Measurements from ENCODE around the gene HMX1. TPM values are rescaled to one million over a fixed set of nuclear protein-coding genes. Genes with fewer than 3 reads are reported as not detected.

HMX1 gene
- total RNA-seq, 1 experiment from 2014 or later = 0.20 TPM

- BruUV-seq (replicated peaks) = no TSS peak
- TF ChIP-seq, protein P1, sequence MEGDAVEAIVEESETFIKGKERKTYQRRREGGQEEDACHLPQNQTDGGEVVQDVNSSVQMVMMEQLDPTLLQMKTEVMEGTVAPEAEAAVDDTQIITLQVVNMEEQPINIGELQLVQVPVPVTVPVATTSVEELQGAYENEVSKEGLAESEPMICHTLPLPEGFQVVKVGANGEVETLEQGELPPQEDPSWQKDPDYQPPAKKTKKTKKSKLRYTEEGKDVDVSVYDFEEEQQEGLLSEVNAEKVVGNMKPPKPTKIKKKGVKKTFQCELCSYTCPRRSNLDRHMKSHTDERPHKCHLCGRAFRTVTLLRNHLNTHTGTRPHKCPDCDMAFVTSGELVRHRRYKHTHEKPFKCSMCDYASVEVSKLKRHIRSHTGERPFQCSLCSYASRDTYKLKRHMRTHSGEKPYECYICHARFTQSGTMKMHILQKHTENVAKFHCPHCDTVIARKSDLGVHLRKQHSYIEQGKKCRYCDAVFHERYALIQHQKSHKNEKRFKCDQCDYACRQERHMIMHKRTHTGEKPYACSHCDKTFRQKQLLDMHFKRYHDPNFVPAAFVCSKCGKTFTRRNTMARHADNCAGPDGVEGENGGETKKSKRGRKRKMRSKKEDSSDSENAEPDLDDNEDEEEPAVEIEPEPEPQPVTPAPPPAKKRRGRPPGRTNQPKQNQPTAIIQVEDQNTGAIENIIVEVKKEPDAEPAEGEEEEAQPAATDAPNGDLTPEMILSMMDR (IDR thresholded peaks at IDR 0.05; ENCODE audit: insufficient read depth in 1 of 2, low read depth in 1 of 2, low read length in 1 of 2, severe bottlenecking in 1 of 2, unreplicated experiment in 1 of 2) = no peak
- peaks cover 10% of the 10 kb centered on the region for H3K9me3 Mint-ChIP-seq (ENCODE audit: unreplicated experiment)
- ChIA-PET CTCF (no interaction called here), POLR2A (no interaction called here)
- no peak overlapping the region for H3K4me3 Mint-ChIP-seq (ENCODE audit: unreplicated experiment)
- Histone ChIP-seq H3K27me3 (replicated peaks; ENCODE audit: control insufficient read depth, insufficient read depth, low read length) (no peaks in the 10 kb centered on the region), H3K4me3 (ENCODE audit: low read depth, low read length) (no peak overlapping the region), H3K36me3 (ENCODE audit: control insufficient read depth, insufficient read depth, low read length) (no peaks in the 10 kb centered on the region), H3K9me3 (no peaks in the 10 kb centered on the region), H3K4me1 (no peaks in the 10 kb centered on the region)
- no peak overlapping the region for H3K27ac Mint-ChIP-seq (ENCODE audit: unreplicated experiment)
- H3K36me3 Mint-ChIP-seq (ENCODE audit: insufficient read depth, unreplicated experiment) = no peaks in the 10 kb centered on the region
- peak in 1 of 2 experiments; percentile 13 for DNase-seq
- H3K4me1 Mint-ChIP-seq (ENCODE audit: low read depth, unreplicated experiment) = no peaks in the 10 kb centered on the region
- H3K27me3 Mint-ChIP-seq (ENCODE audit: insufficient read depth, unreplicated experiment) = peaks cover 14% of the 10 kb centered on the region
- intact Hi-C loops (cut with micrococcal nuclease; ENCODE audit: unreplicated experiment) = no loop called here
Measured at GRCh38 chr4:8831221-8832112, 40.2 kb downstream of the HMX1 start.

DNA sequence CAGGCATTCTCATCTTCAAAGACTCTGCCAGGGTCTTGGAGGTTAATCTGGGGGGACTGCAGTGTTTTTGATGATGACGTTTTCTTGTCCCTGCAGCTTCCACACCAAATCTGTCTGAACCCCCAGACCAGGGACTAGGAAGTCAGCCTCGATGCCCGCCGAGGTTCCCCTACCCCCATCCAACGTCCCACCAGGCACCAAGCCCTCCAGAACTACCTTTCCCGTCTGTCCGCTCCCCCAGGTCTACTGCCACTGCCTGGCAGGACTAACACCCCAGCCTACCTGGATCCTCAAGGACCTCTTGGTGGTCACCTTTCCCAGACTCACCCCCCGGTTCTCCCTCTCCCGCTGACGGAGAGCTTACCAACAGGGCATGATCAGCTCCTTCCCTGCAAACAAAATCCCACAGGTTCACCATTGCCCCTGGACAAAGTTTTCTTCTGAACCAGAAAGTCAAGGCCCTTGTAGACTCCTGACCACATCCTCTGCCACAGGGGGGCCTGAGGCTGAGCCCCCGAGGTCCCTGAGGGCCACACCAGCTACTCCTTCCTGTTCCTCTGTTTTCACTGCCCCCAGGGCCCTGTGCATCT is 40.9 kb downstream of the HMX1 start:
- no peaks in the 10 kb centered on the region for H3K27me3 ChIP-seq (replicated peaks; ENCODE audit: control insufficient read depth, insufficient read depth, low read length)
- DNase-seq = peak in 1 of 2 experiments; percentile 11
- Mint-ChIP-seq H3K36me3 (ENCODE audit: insufficient read depth, unreplicated experiment) (no peaks in the 10 kb centered on the region), H3K27ac (ENCODE audit: unreplicated experiment) (no peak overlapping the region), H3K4me3 (ENCODE audit: unreplicated experiment) (no peak overlapping the region), H3K9me3 (ENCODE audit: unreplicated experiment) (peaks cover 10% of the 10 kb centered on the region), H3K4me1 (ENCODE audit: low read depth, unreplicated experiment) (no peaks in the 10 kb centered on the region), H3K27me3 (ENCODE audit: insufficient read depth, unreplicated experiment) (peaks cover 14% of the 10 kb centered on the region)
- ChIA-PET CTCF (no interaction called here), POLR2A (no interaction called here)
- no peak overlapping the region for H3K4me3 ChIP-seq (ENCODE audit: low read depth, low read length)
- H3K36me3 ChIP-seq (ENCODE audit: control insufficient read depth, insufficient read depth, low read length) = no peaks in the 10 kb centered on the region
- TF ChIP-seq, protein P1 (IDR thresholded peaks at IDR 0.05; ENCODE audit: insufficient read depth in 1 of 2, low read depth in 1 of 2, low read length in 1 of 2, severe bottlenecking in 1 of 2, unreplicated experiment in 1 of 2) = no peak
- H3K4me1 ChIP-seq = no peaks in the 10 kb centered on the region
- no peaks in the 10 kb centered on the region for H3K9me3 ChIP-seq
- intact Hi-C loops (cut with micrococcal nuclease; ENCODE audit: unreplicated experiment) = no loop called here
- BruUV-seq (replicated peaks) = no TSS peak

GRCh38 chr4:8830056-8830455 is 41.6 kb downstream of the HMX1 start:
- Histone ChIP-seq H3K4me3 (ENCODE audit: low read depth, low read length) (no peak overlapping the region), H3K9me3 (no peaks in the 10 kb centered on the region), H3K4me1 (no peaks in the 10 kb centered on the region), H3K36me3 (ENCODE audit: control insufficient read depth, insufficient read depth, low read length) (no peaks in the 10 kb centered on the region), H3K27me3 (replicated peaks; ENCODE audit: control insufficient read depth, insufficient read depth, low read length) (no peaks in the 10 kb centered on the region)
- Mint-ChIP-seq H3K27me3 (ENCODE audit: insufficient read depth, unreplicated experiment) (peaks cover 14% of the 10 kb centered on the region), H3K4me3 (ENCODE audit: unreplicated experiment) (no peak overlapping the region), H3K9me3 (ENCODE audit: unreplicated experiment) (peaks cover 10% of the 10 kb centered on the region), H3K36me3 (ENCODE audit: insufficient read depth, unreplicated experiment) (no peaks in the 10 kb centered on the region), H3K27ac (ENCODE audit: unreplicated experiment) (no peak overlapping the region), H3K4me1 (ENCODE audit: low read depth, unreplicated experiment) (no peaks in the 10 kb centered on the region)
- ChIA-PET POLR2A (no interaction called here), CTCF (interaction anchor here (0.6 kb wide), 1 partner anchor 111 kb away, joined by 3 read pairs; no protein-coding TSS in a partner anchor)
- BruUV-seq (replicated peaks) = no TSS peak
- TF ChIP-seq, protein P1 (IDR thresholded peaks at IDR 0.05; ENCODE audit: insufficient read depth in 1 of 2, low read depth in 1 of 2, low read length in 1 of 2, severe bottlenecking in 1 of 2, unreplicated experiment in 1 of 2) = no peak
- intact Hi-C loops (cut with micrococcal nuclease; ENCODE audit: unreplicated experiment) = no loop called here
- DNase-seq = peak in 1 of 2 experiments; percentile 9

Measured in Caco-2 (cell line).